ENCODE data around the gene LSM3.

LSM3 gene

DNA sequence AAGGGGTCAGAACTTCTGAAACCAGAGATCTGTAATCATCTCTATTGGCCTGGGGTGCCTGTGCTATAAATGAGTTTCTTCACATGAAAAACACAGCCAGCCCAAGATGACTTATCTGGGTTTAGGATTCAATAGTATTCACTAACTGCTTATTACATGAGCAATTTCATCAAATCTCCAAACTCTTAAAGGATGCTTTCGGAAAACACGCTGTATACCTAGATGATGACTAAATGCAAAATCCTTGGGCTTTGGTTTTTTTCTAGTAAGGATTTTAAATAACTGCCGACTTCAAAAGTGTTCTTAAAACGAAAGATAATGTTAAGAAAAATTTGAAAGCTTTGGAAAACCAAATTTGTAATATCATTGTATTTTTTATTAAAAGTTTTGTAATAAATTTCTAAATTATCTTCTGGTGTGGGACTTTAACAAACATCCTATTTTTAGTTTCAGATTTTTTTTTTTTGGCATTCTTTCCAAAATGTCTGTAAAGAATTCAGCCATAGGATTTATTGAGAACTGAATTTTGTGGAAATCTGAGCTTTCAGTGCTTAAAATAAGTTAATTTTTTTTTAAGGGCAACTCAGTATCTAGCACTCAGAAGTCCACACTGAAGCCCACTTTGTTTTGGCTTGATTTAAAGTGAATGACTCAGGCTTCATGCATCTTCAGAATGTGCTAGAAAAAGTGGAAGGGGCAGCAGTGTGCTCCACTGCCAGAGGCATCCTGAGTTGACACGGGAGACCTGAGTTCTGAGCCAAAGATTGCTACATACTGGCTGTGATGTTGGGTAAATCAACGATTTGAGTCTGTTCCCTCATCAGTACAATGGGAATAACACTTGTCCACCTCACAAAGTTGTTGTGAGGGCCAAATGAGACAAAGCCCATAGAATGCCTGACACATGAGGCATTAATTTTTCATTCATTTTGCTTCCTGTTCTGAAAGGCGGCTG is 35.1 kb upstream of the LSM3 start:
- no peak for DNase-seq (ENCODE audit: low read depth in 2 of 2, low spot score in 1 of 2)

DNA sequence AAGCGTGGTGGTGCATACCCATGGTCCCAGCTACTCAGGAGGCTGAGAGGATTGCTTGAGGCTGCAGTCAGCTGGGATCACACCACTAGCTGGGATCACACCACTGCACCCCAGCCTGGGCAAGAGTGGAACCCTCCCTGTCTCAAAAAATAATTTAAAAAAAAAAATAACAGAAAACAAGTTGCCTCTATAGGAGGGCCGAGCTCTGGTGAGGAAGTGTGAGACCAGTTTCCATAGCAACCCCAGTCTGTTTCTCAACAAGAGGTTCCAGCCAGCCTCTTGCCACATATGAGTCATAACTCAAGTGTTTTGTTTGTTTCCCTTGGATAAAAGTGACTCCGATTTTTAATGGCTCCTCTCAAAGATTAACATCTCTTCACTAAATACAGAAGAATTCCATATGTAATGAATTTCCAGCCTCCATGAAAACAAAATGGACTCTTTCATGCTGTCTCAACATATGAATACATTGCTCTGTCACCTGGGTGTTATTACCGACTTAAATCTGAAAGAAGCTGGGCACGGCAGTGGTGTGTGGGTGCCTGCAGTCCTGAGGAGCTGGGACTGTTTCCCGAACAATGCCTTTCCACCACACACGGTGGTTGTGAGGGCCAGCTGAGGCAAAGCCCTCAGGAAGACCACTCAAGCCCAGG is 34.1 kb upstream of the LSM3 start:
- DNase-seq (ENCODE audit: low read depth in 2 of 2, low spot score in 1 of 2) = peak; percentile 32 to 46

GRCh38 chr3:14145236-14145635 is 33.4 kb upstream of the LSM3 start:
- DNase-seq (ENCODE audit: low read depth in 2 of 2, low spot score in 1 of 2) = no peak

DNA sequence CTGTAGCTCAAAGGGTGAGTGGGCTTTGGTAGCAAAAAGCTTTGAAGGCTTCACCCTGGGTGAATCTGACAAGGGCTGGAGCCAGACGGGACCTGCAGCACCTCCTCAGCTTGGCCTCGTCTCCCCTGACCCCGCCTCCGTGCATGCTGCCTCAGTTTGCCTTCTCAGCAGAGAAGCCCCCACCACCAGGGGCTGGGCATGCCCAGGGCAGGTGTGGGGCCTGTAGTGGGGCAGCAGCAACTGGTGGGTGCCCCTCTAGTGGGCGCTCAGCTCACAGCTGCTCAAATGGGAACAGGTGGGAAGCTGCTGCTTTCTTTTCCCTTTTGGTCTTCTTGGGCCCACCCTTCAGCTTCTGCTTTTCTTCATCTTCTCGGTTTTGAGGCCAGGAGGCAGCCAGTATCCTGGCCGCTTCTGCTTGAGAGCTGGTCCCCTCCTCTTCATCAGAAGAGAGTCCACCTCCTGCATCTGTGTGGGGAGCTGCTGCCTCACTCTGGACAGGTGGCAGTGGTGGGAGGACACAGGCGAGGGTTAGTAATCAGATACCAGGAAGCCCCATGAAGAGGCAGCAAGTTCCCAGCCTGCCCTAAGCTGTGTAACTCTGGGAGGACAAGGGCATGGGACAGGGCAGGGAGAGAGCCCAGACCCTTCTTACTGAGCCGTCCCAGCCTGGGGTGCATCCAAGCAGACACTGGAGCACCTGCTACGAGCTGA is 32.8 kb upstream of the LSM3 start:
- DNase-seq (ENCODE audit: low read depth in 2 of 2, low spot score in 1 of 2) = no peak

DNA sequence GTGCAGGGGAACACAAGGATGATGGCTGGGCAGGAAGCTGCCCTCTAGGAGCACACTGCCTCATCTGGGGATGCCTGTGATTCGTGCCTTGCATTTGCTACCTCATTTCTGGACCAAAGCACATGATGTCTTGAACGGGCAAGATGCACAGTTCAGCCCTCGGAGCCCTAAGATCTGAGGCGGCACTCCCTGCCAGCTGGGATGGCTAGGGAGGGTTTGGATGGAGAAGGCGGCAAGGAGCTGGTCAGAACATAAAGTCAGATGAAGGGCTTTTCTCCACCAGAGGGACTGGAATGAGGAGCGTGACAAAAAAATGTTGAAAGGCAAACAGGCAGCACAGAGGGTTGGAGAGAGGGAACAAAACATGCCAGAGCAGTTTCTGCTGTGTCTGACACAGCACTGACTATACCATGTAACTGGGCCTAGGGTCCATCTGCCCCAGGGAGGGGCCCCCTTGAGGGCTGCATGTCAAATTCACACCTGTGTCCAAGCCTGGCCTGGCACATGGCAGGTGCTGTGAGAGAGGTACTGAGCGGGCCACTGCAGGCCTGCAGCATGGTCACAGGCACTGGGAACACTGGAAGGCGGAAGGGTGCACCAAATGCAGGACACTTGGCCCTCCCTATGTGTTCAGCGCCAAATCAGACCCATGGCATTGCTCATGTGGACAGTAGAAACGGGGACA is 32.1 kb upstream of the LSM3 start:
- DNase-seq (ENCODE audit: low read depth in 2 of 2, low spot score in 1 of 2) = no peak

- DNase-seq (ENCODE audit: low read depth in 2 of 2, low spot score in 1 of 2) = no peak
Measured at GRCh38 chr3:14147066-14147435, 31.6 kb upstream of the LSM3 start.

DNA sequence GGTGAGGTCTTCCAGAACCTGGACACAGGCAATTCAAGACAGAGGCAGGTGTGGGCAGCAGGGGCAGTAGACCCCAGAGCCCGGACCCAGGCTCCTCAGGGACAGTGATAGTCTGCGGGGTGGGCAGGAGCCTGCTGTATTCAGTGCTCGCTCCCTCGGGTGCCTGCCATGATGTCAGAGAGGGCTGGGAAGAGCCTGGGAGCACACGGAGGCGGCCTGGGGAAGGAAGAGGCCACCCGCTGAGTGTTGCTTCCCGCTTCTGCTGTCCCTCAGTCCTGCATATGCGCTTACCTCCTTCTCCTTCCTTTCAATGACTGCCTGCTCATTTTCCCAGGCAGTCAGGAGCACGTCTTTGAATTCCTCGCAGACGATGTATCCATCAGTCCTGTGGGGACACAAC is 31.0 kb upstream of the LSM3 start:
- DNase-seq (ENCODE audit: low read depth in 2 of 2, low spot score in 1 of 2) = no peak

GRCh38 chr3:14148041-14148985 is 30.3 kb upstream of the LSM3 start:
- DNase-seq (ENCODE audit: low read depth in 2 of 2, low spot score in 1 of 2) = no peak

DNA sequence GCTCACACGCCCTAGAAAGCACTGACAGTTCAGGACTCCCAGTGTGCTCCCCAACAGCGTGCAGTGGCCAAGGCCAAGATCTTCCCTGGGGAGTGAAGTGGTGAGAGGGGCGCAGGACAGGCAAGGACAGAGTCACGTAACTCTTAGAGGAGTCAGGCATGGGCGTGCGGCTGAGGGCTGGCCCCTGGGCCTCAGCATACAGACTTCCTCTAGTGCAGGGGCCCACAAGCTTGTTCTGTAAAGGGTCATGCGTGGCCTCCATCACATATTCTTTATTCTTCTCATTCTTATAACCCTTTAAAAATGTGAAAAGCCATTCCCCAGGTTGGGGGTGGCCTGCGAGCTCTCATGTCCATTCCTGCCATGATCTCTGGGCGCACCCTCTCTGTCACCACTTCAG is 28.5 kb upstream of the LSM3 start:
- no peak for DNase-seq (ENCODE audit: low read depth in 2 of 2, low spot score in 1 of 2)

GRCh38 chr3:14150491-14151230 is 28.0 kb upstream of the LSM3 start:
- DNase-seq (ENCODE audit: low read depth in 2 of 2, low spot score in 1 of 2) = no peak

GRCh38 chr3:14151471-14152083 is 27.0 kb upstream of the LSM3 start:
- no peak for DNase-seq (ENCODE audit: low read depth in 2 of 2, low spot score in 1 of 2)

DNA sequence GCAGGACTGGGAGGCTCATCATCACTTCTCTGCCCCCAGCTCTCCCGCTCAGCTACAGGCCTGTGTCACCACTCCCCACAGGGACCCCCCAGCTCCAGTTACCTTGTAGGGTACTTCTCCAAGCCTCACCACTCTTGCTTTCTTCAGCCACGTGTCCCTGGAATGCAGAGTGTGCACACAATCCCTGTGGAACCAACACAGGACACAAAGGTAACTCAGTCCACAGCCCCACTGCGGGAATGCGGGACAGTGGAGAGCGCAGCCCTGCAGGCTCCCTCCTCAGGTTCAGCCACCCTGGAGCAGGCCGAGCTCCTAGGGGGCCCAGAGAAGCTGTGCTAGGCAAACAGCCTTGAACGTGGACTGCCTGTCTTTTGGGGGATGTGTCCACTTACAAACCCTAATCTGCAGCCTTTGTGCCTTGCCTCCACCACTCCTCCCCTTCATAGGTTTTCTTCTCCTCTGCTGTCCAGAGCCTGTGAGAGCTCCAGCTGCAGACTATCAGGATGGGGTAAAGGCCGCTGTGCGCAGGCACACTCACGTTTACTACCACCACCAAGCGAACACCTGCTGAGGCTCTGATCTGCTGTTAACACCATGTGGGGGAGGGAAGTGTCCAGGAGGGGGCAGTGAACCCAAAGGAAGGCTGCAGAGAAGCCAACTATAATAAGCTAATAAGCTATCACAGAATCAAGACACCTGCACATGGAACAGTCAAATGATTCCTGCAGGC is 26.2 kb upstream of the LSM3 start:
- no peak for DNase-seq (ENCODE audit: low read depth in 2 of 2, low spot score in 1 of 2)

- DNase-seq (ENCODE audit: low read depth in 2 of 2, low spot score in 1 of 2) = no peak
Measured at GRCh38 chr3:14152963-14153355, 25.7 kb upstream of the LSM3 start.

DNA sequence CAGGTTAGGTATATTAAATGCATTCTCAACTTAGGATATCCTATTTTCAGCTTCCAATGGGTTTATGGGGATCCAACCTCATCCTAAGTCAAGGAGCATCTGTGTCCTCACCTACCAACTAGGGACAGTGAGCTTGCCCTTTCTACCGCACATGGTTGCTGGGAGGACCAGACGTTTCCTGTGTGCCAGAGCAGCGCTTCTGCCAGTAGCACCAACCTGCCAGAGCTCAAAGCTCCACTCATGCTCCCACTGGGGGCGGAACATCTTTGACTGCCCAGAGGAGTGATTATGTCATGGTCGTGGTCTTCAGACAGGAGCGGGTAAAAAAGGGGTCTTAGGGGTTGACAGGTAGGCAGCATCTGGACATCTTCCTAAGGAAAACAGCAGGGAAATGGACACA is 25.0 kb upstream of the LSM3 start:
- no peak for DNase-seq (ENCODE audit: low read depth in 2 of 2, low spot score in 1 of 2)

- DNase-seq (ENCODE audit: low read depth in 2 of 2, low spot score in 1 of 2) = no peak
Measured at GRCh38 chr3:14154276-14154675, 24.3 kb upstream of the LSM3 start.

DNA sequence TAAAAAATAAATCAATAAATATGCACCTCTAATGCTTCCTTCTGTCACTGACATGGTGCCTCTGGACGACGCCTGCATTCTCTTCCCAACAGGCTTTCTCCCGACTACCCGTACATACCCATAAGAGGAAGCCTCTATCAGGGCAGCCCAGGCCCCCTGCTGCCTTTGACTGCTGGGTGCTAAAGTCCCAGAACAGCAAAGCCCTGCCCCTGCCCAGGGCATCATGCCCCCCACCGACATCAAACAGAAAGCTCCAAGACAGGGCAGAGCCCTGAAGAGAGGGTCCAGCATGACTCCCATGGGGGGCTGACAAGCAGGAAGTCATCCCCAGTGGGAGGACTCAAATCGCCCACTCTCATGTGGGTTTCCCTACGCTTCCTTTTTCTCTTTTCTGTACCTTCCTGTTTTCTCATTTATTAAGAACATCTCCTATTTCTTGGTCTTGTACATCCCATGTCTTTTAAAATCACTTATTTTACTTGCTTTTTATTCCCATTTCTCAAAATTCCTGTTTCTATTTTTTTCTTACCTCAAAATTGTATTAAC is 23.6 kb upstream of the LSM3 start:
- no peak for DNase-seq (ENCODE audit: low read depth in 2 of 2, low spot score in 1 of 2)

GRCh38 chr3:14156201-14156600 is 22.4 kb upstream of the LSM3 start:
- no peak for DNase-seq (ENCODE audit: low read depth in 2 of 2, low spot score in 1 of 2)

GRCh38 chr3:14156843-14157561 is 21.6 kb upstream of the LSM3 start:
- no peak for DNase-seq (ENCODE audit: low read depth in 2 of 2, low spot score in 1 of 2)
